SK-N-MC (cell line): ENCODE results near the gene PREPL.

Experiments
- EZH2 ChIP-seq: fragments of 200-600 bp; sonication (generic); IDR thresholded peaks from one replicate; pipeline ENCODE4 v1.6.1; 2017; ENCODE audit warnings: antibody characterized with exemption
- POLR2AphosphoS5 ChIP-seq: IDR thresholded peaks from 2 replicates; pipeline ENCODE4 v1.6.1; 2012; ENCODE audit warnings: mild to moderate bottlenecking, low read depth, low read length, borderline replicate concordance

DNA sequence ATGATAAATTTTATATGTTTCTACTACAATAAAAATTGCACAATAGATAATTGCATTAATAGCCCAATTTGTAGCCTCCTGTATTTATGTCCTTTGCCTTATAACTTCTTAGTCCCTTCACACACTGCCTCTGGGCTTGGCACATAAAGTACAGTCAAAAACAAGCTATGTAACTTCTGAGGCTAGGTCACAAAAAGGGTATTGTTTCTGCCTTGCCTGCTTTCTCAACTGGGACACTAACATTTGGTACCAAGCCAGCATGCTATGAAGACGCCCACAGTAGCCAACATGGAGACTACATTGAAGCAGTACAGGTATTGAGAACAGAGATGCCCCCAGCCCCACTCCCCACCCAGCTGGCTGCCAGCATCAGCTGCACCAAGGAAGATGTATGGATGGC, 91.5 kb downstream of the PREPL start:
- no peak for TF ChIP-seq EZH2
- TF ChIP-seq POLR2AphosphoS5: no peak
